RWPE2 (cell line): ENCODE measurements around the gene PKNOX2.

Experiments used
- ATAC-seq: fragments of 200-7000 bp; cut with Tn5 transposase; 3 replicates; pipeline ENCODE4 v1.9.1; 2021; ENCODE audit warnings: low read depth
- DNase-seq: peaks from one replicate; pipeline ENCODE4 v3.0.0-alpha.2; 2020; ENCODE audit warnings: low spot score
- H3K27ac ChIP-seq: fragments of 450-650 bp; 2 replicates; pipeline ENCODE4 v1.5.1; 2017; ENCODE audit warnings: mild to moderate bottlenecking; ENCODE audit not compliant: poor library complexity, severe bottlenecking
- H3K27me3 ChIP-seq: fragments of 250-450 bp; sonication (Bioruptor Pico); 2 replicates; pipeline ENCODE4 v1.5.1; 2021; ENCODE audit warnings: mild to moderate bottlenecking, moderate library complexity; ENCODE audit not compliant: insufficient read depth, poor library complexity, severe bottlenecking
- H3K36me3 ChIP-seq: fragments of 250-450 bp; sonication (Bioruptor Pico); 2 replicates; pipeline ENCODE4 v1.5.1; 2020; ENCODE audit warnings: low read depth, mild to moderate bottlenecking, moderate library complexity
- H3K4me1 ChIP-seq: fragments of 250-450 bp; sonication (Bioruptor Pico); 2 replicates; pipeline ENCODE4 v1.5.1; 2021; ENCODE audit warnings: mild to moderate bottlenecking, moderate library complexity; ENCODE audit not compliant: insufficient read depth, poor library complexity, severe bottlenecking
- H3K4me3 ChIP-seq: fragments of 250-450 bp; sonication (Bioruptor Pico); 2 replicates; pipeline ENCODE4 v1.5.1; 2021; ENCODE audit warnings: mild to moderate bottlenecking, moderate library complexity; ENCODE audit not compliant: severe bottlenecking
- H3K9me3 ChIP-seq: fragments of 250-450 bp; sonication (Bioruptor Pico); 2 replicates; pipeline ENCODE4 v1.5.1; 2021; ENCODE audit warnings: mild to moderate bottlenecking, moderate library complexity; ENCODE audit not compliant: severe bottlenecking
- TF ChIP-seq, protein P1 (sequence below): fragments of 450-650 bp; IDR thresholded peaks from one replicate; pipeline ENCODE4 v1.5.1; 2017; ENCODE audit warnings: mild to moderate bottlenecking, moderate library complexity; ENCODE audit not compliant: poor library complexity, severe bottlenecking

Gene PKNOX2

DNA sequence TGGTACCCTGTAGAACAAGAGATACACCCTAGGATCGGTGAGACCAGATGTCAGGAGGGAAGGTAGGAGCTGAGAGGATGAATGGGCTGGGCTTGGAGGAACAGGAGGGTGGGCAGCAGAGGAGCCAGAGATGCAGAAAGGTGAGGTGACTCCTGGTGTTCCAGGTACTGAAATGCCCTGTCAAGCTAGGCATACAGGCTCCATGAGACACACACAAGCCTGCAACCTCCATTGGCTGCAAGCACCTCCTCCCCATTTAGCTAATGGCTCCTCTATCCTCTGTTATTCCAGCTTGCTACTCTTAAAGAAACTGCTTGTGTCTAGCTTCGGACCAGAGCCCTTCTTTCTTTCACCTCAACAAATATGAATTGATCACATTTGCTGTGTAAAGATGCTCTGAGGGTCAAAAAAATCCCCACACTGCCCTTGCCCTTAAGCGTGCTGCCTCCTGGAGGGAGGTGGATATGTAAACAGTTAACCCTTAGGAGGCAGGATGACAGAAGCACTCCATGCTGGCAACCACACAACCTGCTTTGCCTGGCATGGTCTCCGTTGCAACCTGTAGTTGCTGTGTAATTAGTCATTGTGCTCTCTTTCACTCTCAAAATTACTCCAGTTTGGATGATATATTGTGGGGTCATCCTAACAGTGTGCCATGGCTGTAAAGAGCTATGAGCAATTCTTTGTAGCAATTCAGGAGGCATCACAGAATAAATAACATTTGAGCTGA is 156.0 kb downstream of the PKNOX2 start:
- no peak for ATAC-seq
- Histone ChIP-seq H3K36me3 (no peaks in the 10 kb centered on the region), H3K27ac (no peak overlapping the region), H3K27me3 (no peaks in the 10 kb centered on the region), H3K9me3 (no peaks in the 10 kb centered on the region), H3K4me1 (no peaks in the 10 kb centered on the region), H3K4me3 (no peak overlapping the region)
- TF ChIP-seq, protein P1, sequence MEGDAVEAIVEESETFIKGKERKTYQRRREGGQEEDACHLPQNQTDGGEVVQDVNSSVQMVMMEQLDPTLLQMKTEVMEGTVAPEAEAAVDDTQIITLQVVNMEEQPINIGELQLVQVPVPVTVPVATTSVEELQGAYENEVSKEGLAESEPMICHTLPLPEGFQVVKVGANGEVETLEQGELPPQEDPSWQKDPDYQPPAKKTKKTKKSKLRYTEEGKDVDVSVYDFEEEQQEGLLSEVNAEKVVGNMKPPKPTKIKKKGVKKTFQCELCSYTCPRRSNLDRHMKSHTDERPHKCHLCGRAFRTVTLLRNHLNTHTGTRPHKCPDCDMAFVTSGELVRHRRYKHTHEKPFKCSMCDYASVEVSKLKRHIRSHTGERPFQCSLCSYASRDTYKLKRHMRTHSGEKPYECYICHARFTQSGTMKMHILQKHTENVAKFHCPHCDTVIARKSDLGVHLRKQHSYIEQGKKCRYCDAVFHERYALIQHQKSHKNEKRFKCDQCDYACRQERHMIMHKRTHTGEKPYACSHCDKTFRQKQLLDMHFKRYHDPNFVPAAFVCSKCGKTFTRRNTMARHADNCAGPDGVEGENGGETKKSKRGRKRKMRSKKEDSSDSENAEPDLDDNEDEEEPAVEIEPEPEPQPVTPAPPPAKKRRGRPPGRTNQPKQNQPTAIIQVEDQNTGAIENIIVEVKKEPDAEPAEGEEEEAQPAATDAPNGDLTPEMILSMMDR, result no peak
- DNase-seq, result no peak

DNA sequence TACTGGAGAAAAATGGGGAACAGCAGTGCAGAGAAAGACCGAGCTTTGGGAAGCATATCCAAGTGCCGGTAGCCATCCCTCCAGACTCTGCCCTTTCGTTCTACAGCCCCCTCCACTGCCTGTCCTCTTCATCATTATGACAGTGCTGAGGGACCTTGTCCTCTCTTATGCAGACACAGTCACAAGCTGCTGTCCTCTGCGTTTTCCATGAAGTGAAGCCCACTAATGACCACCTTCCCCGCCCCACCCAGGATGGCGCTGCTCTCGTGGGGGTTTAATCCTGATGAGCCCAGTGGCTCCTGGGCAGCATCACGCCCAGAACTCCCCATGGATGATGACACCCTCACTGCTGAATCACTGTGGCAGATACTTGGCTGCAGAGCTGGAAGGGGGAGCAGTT is 157.7 kb downstream of the PKNOX2 start:
- Histone ChIP-seq H3K27ac (no peak overlapping the region), H3K4me1 (no peaks in the 10 kb centered on the region), H3K27me3 (no peaks in the 10 kb centered on the region), H3K9me3 (no peaks in the 10 kb centered on the region), H3K4me3 (no peak overlapping the region), H3K36me3 (no peaks in the 10 kb centered on the region)
- TF ChIP-seq, protein P1, result no peak
- DNase-seq (no peak), ATAC-seq (no peak)

DNA sequence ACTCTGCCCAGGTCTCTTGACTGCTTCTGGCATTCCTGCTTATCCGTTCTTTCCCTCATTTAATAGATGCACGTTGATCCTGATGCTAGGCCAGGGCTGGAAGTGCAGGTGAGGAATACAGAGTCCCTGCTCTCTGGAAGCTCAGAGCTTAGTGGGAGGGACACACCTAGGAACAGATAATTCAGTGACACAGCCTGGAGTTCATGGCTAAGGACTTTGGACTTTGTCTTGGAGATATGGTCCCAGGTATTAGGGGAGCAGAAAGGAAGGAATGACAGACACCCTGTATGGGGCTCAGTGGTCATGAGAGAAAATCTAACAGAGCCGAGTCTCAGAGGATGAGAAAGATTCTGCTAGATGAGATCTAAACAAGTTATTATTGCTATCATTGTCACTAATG is 160.6 kb downstream of the PKNOX2 start:
- H3K36me3 ChIP-seq, result no peaks in the 10 kb centered on the region

DNA sequence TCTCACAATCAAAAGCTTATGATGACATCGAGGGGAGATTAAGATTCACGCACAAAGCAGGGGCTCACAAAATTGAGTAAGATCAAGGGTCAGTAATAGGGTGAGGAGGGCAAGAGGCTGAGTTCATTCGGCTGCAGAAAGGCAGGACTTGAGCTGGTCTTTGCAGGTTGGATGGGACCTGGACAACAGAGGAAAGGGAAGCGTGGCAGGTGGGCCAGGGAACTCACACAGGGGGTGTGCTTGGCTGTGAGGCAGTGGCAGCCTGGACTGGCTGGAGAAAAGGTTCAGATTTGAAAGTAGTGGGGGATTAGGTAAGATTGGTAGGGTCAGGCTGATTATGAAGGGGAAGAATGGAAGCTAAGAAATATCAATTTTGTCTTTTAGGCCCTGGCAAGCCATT is 161.6 kb downstream of the PKNOX2 start:
- H3K27me3 ChIP-seq, result no peaks in the 10 kb centered on the region
- no peak overlapping the region for H3K4me3 ChIP-seq
- DNase-seq, result no peak
- no peaks in the 10 kb centered on the region for H3K4me1 ChIP-seq
- no peak overlapping the region for H3K27ac ChIP-seq
- ATAC-seq, result no peak
- H3K36me3 ChIP-seq, result no peaks in the 10 kb centered on the region
- no peaks in the 10 kb centered on the region for H3K9me3 ChIP-seq
- TF ChIP-seq, protein P1, result no peak

More for the DNA sequence above, 160.6 kb downstream of the PKNOX2 start:
- DNase-seq, result no peak
- no peak overlapping the region for H3K4me3 ChIP-seq
- TF ChIP-seq, protein P1, result no peak
- no peaks in the 10 kb centered on the region for H3K4me1 ChIP-seq
- H3K9me3 ChIP-seq, result no peaks in the 10 kb centered on the region
- ATAC-seq, result no peak
- no peaks in the 10 kb centered on the region for H3K27me3 ChIP-seq
- no peak overlapping the region for H3K27ac ChIP-seq

DNA sequence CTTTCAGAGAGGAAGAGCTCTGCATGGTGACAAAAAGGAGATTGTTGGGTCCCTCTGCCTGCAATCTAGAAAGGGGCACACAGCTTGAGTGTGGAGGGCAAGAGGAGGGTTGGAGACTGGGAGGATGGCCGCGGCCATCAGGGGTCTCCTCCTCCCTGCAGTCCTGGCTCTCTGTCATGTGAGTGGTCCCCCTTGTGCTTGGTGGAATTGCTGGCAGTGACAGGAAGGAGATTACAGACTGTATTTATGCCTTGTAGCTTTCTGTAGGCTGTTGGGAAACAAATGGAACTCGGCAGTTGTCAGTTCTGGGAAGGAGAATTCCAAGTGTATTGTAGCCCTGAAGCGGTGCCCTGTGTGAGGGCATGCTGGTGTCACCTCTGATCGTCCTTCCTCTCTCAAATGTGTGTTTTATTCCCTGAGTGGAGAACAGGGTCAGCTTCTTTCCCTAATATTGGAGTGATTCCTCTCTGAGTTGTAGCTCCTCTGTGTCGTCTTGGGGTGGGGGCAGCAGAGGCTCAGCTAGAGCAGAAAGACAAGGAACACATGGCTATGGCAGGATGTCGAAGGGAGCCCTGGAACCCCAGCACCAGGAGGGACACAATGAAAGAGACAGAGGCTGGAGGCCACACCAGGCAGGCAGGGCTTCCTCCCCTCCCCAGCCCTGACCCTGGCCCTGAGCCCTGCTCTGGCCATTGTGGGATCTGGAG is 163.1 kb downstream of the PKNOX2 start:
- Histone ChIP-seq H3K4me1 (no peaks in the 10 kb centered on the region), H3K4me3 (no peak overlapping the region), H3K27me3 (no peaks in the 10 kb centered on the region), H3K27ac (no peak overlapping the region), H3K9me3 (no peaks in the 10 kb centered on the region), H3K36me3 (no peaks in the 10 kb centered on the region)
- TF ChIP-seq, protein P1, result no peak
- ATAC-seq (no peak), DNase-seq (no peak)
